ENCODE results near the gene STX19. TPM values are rescaled to one million over a fixed set of nuclear protein-coding genes. Genes with fewer than 3 reads are reported as not detected.

The STX19 gene
- total and polyA plus RNA-seq, 8 donors = 1.7 to 7.5 (median 2.8) TPM

GRCh38 chr3:93991631-93992030, 36.8 kb downstream of the STX19 start:
- Histone ChIP-seq H3K9me3 (no peaks in the 10 kb centered on the region), H3K27ac (no peak overlapping the region), H3K4me3 (no peak overlapping the region), H3K36me3 (no peaks in the 10 kb centered on the region), H3K4me1 (no peaks in the 10 kb centered on the region), H3K27me3 (no peaks in the 10 kb centered on the region)
- intact Hi-C loops (cut with DNase I) = no loop called here
- ATAC-seq (no peak), FAIRE-seq (no peak), DNase-seq (no peak)
- WGBS, 2 donors = 62 to 67% methylated on average over 2 of the region's 2 CpGs
- no peak for TF ChIP-seq CTCF (IDR thresholded peaks at IDR 0.05)

- FAIRE-seq (no peak), ATAC-seq (no peak), DNase-seq (no peak)
- H3K4me3 ChIP-seq = no peak overlapping the region
- no peaks in the 10 kb centered on the region for H3K27me3 ChIP-seq
- intact Hi-C loops (cut with DNase I) = no loop called here
- no peaks in the 10 kb centered on the region for H3K4me1 ChIP-seq
- no peak overlapping the region for H3K27ac ChIP-seq
- H3K36me3 ChIP-seq = no peaks in the 10 kb centered on the region
- TF ChIP-seq CTCF (IDR thresholded peaks at IDR 0.05) = no peak
- 93 to 94% methylated on average over 3 of the region's 3 CpGs for WGBS, 2 donors
- H3K9me3 ChIP-seq = no peaks in the 10 kb centered on the region
These were observed 39.2 kb downstream of the STX19 start for GRCh38 chr3:93989241-93989640.

- H3K9me3 ChIP-seq = no peaks in the 10 kb centered on the region
- FAIRE-seq (no peak), DNase-seq (no peak), ATAC-seq (no peak)
- TF ChIP-seq CTCF (IDR thresholded peaks at IDR 0.05) = no peak
- 95% methylated on average over 9 of the region's 9 CpGs for WGBS, 2 donors
- no peak overlapping the region for H3K27ac ChIP-seq
- intact Hi-C loops (cut with DNase I) = no loop called here
- no peaks in the 10 kb centered on the region for H3K4me1 ChIP-seq
- H3K4me3 ChIP-seq = no peak overlapping the region
- no peaks in the 10 kb centered on the region for H3K36me3 ChIP-seq
- no peaks in the 10 kb centered on the region for H3K27me3 ChIP-seq
These were observed 39.6 kb downstream of the STX19 start for GRCh38 chr3:93988764-93989163.

- DNase-seq = no peak
- ATAC-seq = no peak
- no peak for TF ChIP-seq CTCF (IDR thresholded peaks at IDR 0.05)
- Histone ChIP-seq H3K4me1 (no peaks in the 10 kb centered on the region), H3K9me3 (no peaks in the 10 kb centered on the region), H3K36me3 (no peaks in the 10 kb centered on the region), H3K27me3 (no peaks in the 10 kb centered on the region), H3K27ac (no peak overlapping the region), H3K4me3 (no peak overlapping the region)
- no peak for FAIRE-seq
- intact Hi-C loops (cut with DNase I) = no loop called here
These were observed 40.1 kb downstream of the STX19 start for GRCh38 chr3:93988283-93988682.

GRCh38 chr3:93984618-93985017, 43.8 kb downstream of the STX19 start:
- Histone ChIP-seq H3K27ac (no peak overlapping the region), H3K27me3 (no peaks in the 10 kb centered on the region), H3K36me3 (no peaks in the 10 kb centered on the region), H3K9me3 (no peaks in the 10 kb centered on the region), H3K4me1 (no peaks in the 10 kb centered on the region), H3K4me3 (no peak overlapping the region)
- TF ChIP-seq CTCF (IDR thresholded peaks at IDR 0.05) = no peak
- FAIRE-seq (no peak), DNase-seq (no peak), ATAC-seq (no peak)
- intact Hi-C loops (cut with DNase I) = no loop called here
- 81 to 87% methylated on average over 5 of the region's 5 CpGs for WGBS, 2 donors
